ENCODE data around the gene CERS4. TPM values are rescaled to one million over a fixed set of nuclear protein-coding genes. Genes with fewer than 3 reads are reported as not detected.
"Not testable (repeated sequence)": the region's sequence is repeated elsewhere in the genome, so short reads cannot be mapped to it uniquely, and the experiment has no call there.

The CERS4 gene
- total and polyA plus RNA-seq, 2 experiments from 2014 or later = not detected

DNA sequence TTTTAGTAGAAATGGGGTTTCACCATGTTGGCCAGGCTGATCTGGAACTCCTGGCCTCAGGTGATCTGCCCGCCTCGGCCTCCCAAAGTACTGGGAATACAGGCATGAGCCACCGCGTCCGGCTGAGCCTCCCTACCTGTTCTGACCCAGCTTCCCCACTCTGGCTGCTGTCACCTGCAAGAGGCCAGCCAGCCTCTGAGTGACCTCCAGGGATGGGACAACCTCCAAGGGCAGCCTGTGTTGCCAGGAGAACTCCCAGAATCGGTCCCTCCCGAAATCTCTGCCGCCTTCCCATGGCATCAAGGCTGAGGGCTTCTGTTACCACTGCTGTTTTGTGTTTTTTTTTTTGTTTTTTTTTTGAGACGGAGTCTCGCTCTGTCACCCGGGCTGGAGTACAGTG is 11.3 kb downstream of the CERS4 start:
- in situ Hi-C loops (cut with MboI) = no loop called here
- Histone ChIP-seq H3K4me2 (ENCODE audit: unreplicated experiment) (no peak overlapping the region), H3K27ac (no peak overlapping the region), H3K9ac (no peak overlapping the region), H3K9me3 (ENCODE audit: low read depth) (no peaks in the 10 kb centered on the region), H3K9me2 (ENCODE audit: insufficient read depth) (no peaks in the 10 kb centered on the region), H3K36me3 (ENCODE audit: low read depth) (no peaks in the 10 kb centered on the region), H3K79me2 (ENCODE audit: insufficient read depth) (no peaks in the 10 kb centered on the region), H3K27me3 (replicated peaks; ENCODE audit: insufficient read depth) (no peaks in the 10 kb centered on the region), H3F3A (ENCODE audit: insufficient read depth) (no peaks in the 10 kb centered on the region), H4K20me1 (ENCODE audit: insufficient read depth) (no peaks in the 10 kb centered on the region), H3K4me3 (no peak overlapping the region), H2AFZ (no peak overlapping the region), H3K4me1 (ENCODE audit: insufficient read depth) (no peaks in the 10 kb centered on the region)
- TF ChIP-seq EZH2 (IDR thresholded peaks at IDR 0.05; ENCODE audit: insufficient read depth, poor library complexity, severe bottlenecking) (no peak), EZH2phosphoT487 (IDR thresholded peaks at IDR 0.05; ENCODE audit: insufficient read depth, low read depth) (no peak)
- no peak for DNase-seq
- 70 to 79% methylated on average over 10 to 11 of the region's 11 CpGs for WGBS, 2 experiments (ENCODE audit: low coverage in 1 of 2, low lambda C conversion rate in 2 of 2, missing lambda C conversion rate in 2 of 2)

DNA sequence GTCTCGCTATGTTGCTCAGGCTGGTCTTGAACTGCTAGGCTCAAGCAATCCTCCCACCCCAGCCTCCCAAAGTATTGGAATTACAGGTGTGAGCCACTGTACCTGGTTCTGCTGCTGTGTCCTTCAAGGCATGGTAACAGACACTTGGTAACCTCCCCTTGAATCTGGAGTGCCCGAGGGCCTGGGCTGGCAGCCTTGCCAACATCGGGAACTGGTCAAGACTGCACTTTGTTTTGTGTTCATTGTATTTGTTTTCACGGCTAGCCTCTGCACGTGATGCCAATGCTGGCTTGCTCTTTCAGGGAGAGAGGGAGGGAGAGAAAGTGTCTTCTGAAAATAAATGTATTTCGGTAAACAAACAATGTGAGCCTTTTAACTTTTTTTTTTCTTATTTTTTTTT is 12.0 kb downstream of the CERS4 start:
- H4K20me1 ChIP-seq (ENCODE audit: insufficient read depth) = no peaks in the 10 kb centered on the region
- H3K9me2 ChIP-seq (ENCODE audit: insufficient read depth) = no peaks in the 10 kb centered on the region
- TF ChIP-seq EZH2phosphoT487 (IDR thresholded peaks at IDR 0.05; ENCODE audit: insufficient read depth, low read depth) (no peak), EZH2 (IDR thresholded peaks at IDR 0.05; ENCODE audit: insufficient read depth, poor library complexity, severe bottlenecking) (no peak)
- no peak overlapping the region for H2AFZ ChIP-seq
- no peak overlapping the region for H3K27ac ChIP-seq
- no peaks in the 10 kb centered on the region for H3F3A ChIP-seq (ENCODE audit: insufficient read depth)
- in situ Hi-C loops (cut with MboI) = no loop called here
- DNase-seq = no peak
- no peak overlapping the region for H3K4me3 ChIP-seq
- H3K9me3 ChIP-seq (ENCODE audit: low read depth) = no peaks in the 10 kb centered on the region
- no peak overlapping the region for H3K9ac ChIP-seq
- no peaks in the 10 kb centered on the region for H3K27me3 ChIP-seq (replicated peaks; ENCODE audit: insufficient read depth)
- H3K4me1 ChIP-seq (ENCODE audit: insufficient read depth) = no peaks in the 10 kb centered on the region
- WGBS, 2 experiments (ENCODE audit: low coverage in 1 of 2, low lambda C conversion rate in 2 of 2, missing lambda C conversion rate in 2 of 2) = 57 to 61% methylated on average over 6 of the region's 6 CpGs
- H3K36me3 ChIP-seq (ENCODE audit: low read depth) = no peaks in the 10 kb centered on the region
- H3K4me2 ChIP-seq (ENCODE audit: unreplicated experiment) = no peak overlapping the region
- no peaks in the 10 kb centered on the region for H3K79me2 ChIP-seq (ENCODE audit: insufficient read depth)

DNA sequence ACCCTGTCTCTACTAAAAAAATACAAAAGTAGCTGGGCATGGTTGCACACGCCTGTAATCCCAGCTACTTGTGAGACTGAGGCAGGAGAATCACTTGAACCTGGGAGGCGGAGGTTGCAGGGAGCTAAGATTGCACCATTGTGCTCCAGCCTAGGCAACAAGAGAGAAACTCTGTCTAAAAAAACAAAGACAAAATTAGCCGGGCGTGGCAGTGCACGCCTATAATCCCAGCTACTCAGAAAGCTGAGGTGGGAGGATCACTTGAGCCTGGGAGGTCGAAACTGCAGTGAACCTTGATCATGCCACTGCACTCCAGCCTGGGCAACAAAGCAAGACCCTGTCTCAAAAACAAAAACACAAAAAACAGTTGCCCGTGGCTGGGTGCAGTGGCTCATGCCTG is 14.3 kb downstream of the CERS4 start:
- H3K4me3 ChIP-seq; in situ Hi-C loops (cut with MboI); H3K27ac ChIP-seq; H3F3A ChIP-seq (ENCODE audit: insufficient read depth); H3K9me2 ChIP-seq (ENCODE audit: insufficient read depth); H2AFZ ChIP-seq; H3K4me1 ChIP-seq (ENCODE audit: insufficient read depth); H4K20me1 ChIP-seq (ENCODE audit: insufficient read depth); H3K36me3 ChIP-seq (ENCODE audit: low read depth); DNase-seq; H3K4me2 ChIP-seq (ENCODE audit: unreplicated experiment); H3K9ac ChIP-seq; H3K27me3 ChIP-seq (replicated peaks; ENCODE audit: insufficient read depth); H3K79me2 ChIP-seq (ENCODE audit: insufficient read depth); H3K9me3 ChIP-seq (ENCODE audit: low read depth): not testable (repeated sequence)
- 58 to 61% methylated on average over 7 of the region's 7 CpGs for WGBS, 2 experiments (ENCODE audit: low coverage in 1 of 2, low lambda C conversion rate in 2 of 2, missing lambda C conversion rate in 2 of 2)

DNA sequence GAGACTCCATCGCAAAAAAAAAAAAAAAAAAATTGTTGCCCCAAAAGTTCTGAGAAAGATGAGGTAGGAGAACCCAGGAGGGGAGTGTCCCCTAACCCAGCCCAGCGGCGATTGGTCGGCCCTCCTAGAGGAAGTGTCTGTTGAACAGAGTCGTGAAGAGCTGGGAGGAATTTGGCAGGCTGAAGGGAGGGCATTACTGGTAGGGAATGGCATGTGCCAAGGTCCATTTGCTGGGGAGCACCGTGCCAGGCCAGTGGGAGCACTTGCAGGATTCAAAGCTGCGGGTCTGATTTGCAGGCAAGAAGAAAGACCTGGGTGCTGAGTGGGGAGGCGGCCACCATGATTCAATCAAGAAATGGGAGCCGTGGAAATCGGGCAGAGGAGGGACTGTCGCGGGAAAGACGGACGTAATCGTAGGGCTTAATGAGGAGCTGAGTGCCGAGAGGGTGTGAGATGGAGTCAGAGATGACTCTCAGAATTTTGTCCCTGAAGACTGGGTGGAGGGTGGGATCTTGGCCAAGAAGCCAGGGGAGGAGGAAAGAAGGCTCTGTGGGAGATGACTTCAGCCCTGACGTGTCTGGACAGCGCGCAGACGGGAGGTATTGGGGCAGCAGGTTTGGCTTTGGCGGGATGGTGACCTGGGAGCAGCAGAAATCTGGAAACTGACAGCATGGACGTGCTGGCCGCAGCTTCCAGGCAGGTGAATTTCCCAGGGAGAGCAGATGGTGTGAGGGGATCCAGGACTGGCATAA is 15.4 kb downstream of the CERS4 start:
- H3K9me3 ChIP-seq (ENCODE audit: low read depth) = no peaks in the 10 kb centered on the region
- H3K36me3 ChIP-seq (ENCODE audit: low read depth) = no peaks in the 10 kb centered on the region
- no peak overlapping the region for H3K4me3 ChIP-seq
- H3K4me1 ChIP-seq (ENCODE audit: insufficient read depth) = no peaks in the 10 kb centered on the region
- H3K9ac ChIP-seq = no peak overlapping the region
- no peaks in the 10 kb centered on the region for H3K9me2 ChIP-seq (ENCODE audit: insufficient read depth)
- H4K20me1 ChIP-seq (ENCODE audit: insufficient read depth) = no peaks in the 10 kb centered on the region
- no peak overlapping the region for H3K4me2 ChIP-seq (ENCODE audit: unreplicated experiment)
- H3K27me3 ChIP-seq (replicated peaks; ENCODE audit: insufficient read depth) = no peaks in the 10 kb centered on the region
- H3K79me2 ChIP-seq (ENCODE audit: insufficient read depth) = no peaks in the 10 kb centered on the region
- DNase-seq = peak; percentile 44
- 52 to 55% methylated on average over 22 of the region's 23 CpGs for WGBS, 2 experiments (ENCODE audit: low coverage in 1 of 2, low lambda C conversion rate in 2 of 2, missing lambda C conversion rate in 2 of 2)
- no peaks in the 10 kb centered on the region for H3F3A ChIP-seq (ENCODE audit: insufficient read depth)
- TF ChIP-seq EZH2phosphoT487 (IDR thresholded peaks at IDR 0.05; ENCODE audit: insufficient read depth, low read depth) (no peak), EZH2 (IDR thresholded peaks at IDR 0.05; ENCODE audit: insufficient read depth, poor library complexity, severe bottlenecking) (no peak)
- no peak overlapping the region for H3K27ac ChIP-seq
- H2AFZ ChIP-seq = no peak overlapping the region
- in situ Hi-C loops (cut with MboI) = no loop called here
